NCI-H82 (cell line): ENCODE measurements around the gene SP110.

Experiments
- DNase-seq: peaks from one replicate; lab custom pipeline; 2025; lab: John Stamatoyannopoulos, UW

SP110 gene

DNA sequence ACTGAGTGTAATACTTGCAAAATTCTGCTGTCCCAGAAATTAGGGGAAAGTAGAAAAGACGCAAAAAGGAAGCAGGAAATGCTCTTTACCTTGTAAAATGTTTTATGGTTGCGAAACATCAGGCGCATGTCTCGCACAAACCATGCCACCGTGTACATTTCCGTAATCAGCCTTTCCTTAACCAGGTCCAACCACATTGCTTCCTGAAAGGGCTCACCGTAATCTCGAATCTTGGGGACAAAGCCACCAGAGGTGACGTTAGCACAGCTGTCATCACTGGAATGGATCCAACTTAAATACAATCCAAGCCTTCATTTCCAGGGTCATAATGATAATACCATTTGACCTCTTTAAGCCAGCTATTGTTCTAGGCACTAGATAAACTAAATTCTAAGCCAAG, 49.3 kb downstream of the SP110 start:
- DNase-seq, result no peak

DNA sequence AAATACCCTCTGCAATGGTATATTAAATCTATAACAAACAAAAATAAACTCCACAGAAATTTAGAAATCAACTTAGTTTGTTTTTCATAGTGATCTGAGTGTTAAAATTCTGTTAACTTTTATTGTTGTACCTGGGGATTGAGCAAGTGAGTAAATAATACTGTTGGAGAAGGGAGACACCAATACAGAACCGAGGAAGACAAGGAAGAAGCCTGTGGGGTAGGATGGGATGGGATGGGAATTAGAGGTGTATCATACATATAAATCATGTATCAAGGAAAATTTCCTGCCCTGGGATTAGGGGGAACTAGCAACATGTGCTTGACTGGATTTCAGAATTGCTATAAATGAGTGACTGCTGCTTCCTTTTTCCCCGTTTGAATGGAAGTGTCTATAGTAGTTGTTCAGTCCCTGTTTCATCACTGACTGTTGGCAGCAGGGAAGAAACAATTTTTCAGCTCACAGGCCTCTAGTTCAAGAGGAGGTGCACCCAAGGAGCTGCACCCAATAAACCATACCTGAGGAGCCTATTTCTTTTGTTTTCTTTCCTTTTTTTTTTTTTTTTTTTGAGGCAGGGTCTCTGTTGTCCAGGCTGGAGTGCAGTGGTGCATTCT, 53.1 kb downstream of the SP110 start:
- no peak for DNase-seq

DNA sequence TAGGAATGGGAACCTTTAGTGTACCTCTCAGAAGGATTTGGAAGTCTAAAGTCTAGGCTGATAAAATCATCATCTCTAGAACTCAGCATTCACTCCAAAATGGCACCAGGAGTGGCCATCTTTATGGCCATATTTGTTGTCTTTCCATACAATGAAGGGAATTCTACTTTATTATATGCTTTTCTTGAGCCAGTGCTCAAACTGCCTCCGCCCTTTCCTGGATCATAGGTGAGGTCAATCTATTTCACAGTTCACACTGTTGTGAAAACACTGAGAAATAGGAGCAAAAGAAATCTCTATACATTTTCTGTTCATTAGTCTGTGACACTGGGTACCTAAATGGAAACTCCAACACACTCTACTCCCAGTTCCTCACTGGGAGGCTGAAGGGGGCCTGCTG, 55.6 kb downstream of the SP110 start:
- no peak for DNase-seq

DNA sequence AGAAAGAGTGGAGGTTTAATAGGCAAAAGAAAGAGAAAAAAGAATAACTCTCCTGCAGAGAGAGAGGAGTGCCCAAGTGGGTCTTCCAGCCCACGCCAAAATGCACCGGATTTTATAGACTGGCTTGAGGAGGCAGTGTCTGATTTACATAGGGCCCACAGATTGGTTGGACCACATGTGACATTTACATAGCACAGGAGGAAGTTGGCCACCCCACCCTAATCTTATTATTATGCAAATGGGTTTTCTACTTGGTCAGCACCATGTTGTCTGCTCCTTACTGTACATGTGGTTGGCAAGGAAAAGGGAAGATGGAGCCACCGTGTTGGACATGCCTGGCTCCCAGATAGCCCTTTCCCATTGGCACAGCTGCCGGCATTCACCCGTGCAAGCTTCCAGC, 56.8 kb downstream of the SP110 start:
- peak; percentile 78 for DNase-seq

DNA sequence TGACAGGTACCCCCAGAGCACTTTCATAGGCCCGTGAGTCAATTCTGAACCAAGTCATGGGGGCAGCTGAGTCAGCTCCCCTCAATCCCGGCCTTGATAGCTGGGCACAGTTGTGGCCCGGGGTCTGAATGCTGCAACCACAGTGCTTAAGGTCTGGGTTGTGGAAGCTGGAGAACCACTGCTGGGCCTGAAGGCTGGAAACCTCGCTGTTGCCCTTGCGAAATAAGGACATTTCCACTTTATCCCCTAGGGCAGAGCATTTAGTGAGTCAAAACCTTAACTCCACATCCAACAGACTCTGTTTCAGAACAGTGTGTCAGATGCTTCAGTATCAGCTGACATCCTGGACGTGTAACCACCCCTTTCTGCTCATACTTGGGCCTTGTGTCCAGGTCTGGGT, 58.6 kb downstream of the SP110 start:
- no peak for DNase-seq

DNA sequence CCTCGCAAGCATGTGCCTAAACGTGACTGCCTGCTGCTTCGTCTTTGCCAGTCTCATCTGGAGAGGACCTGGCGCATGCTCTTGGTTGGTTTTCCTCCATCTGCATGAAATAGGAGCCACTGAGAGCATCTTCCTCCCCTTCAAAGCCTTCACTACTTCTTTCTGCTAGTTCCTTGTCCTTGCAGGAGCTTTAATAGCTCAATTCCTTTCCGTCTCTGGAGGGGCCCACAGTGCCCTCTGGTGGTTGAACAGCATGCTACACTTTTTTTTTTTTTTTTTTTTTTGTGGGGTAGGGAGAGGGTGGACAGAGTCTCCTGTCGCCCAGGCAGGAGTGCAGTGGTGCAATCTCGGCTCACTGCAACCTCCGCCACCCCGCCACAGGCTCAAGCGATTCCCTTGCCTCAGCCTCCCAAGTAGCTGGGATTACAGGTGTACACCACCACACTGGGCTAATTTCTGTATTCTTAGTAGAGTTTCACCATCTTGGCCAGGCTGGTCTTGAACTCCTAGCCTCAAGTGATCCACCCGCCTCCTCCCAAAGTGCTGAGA, 59.6 kb downstream of the SP110 start:
- peak; percentile 71 for DNase-seq

DNA sequence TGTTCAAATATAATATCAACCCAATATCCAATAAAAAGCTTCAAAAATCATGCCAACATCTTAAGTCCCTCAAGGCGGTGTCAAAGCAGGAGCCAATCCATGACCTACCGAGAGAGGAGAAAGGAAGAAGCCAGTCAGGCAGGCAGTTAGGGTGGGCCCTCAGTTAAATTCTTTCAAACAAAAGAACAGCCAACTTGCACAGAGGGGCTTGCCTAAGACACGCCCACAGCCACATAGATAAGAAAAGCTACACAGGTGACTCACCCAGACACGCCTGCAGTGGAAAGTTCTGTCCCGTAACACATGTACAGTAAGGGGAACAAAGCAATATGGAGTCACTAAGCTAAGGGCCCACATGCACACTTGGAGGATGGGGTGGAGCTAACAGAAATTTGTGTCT, 61.3 kb downstream of the SP110 start:
- no peak for DNase-seq

DNA sequence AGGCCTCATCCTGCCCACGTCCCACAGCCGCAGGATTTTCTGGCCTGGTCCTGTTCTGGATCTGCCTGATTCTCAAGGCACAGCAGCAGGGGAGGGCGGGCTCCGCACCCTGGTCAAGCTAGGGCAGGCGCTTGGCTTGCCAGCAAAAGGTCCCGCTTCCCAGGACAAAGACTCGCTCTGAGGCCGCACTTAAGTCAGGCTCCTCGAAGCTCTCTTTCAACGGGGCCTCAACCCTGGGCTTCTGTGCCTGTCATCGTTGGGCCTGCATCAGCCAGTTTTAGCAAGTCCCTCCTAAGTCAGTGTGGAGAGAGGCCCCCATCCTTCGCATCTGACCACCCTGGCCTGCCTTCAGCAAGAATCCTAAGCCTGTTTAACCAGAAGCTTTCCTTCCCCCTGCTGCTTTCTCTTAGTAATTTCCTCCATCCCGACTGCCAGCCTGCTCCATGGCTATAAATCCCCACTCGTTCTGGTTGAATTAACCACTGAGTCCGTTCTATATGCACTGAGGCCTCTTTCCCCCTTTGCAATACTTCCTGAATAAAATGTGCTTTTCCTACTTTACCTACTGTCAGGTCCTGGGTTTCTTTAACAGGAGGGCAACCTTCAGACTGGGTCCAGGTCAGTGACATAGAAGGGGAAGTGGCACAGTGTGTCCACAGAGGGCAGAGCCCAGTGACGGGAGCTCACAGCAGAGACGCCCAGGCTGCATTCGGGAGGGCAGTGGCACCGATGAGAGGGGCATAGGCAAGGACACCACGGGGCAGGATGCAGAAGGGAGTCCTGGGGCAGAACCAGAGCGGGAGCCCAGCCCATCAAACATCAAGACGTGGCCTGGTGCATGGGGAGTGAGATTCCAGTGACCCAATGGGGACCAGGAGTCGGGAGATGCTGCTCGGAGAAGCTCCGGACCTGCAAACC, 62.7 kb downstream of the SP110 start:
- no peak for DNase-seq

DNA sequence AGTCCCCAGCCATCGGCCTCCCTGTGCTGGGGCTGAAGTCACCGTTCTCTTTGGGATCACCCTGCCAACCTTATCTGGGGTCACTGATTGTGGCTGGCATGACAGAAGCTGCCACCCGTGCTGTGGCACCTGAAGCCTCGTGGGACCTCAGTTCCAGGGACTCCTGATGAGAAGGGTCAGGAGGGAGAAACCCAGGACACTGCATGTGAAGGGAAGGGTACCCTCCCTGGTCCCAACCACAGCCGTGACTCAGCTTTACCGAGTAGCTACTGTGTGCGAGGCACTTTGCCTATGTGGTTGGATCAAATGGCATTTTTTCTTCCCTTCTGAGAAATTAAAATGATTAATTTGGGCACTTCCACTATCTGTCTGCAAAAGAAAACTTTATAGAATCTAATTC, 64.4 kb downstream of the SP110 start:
- no peak for DNase-seq

DNA sequence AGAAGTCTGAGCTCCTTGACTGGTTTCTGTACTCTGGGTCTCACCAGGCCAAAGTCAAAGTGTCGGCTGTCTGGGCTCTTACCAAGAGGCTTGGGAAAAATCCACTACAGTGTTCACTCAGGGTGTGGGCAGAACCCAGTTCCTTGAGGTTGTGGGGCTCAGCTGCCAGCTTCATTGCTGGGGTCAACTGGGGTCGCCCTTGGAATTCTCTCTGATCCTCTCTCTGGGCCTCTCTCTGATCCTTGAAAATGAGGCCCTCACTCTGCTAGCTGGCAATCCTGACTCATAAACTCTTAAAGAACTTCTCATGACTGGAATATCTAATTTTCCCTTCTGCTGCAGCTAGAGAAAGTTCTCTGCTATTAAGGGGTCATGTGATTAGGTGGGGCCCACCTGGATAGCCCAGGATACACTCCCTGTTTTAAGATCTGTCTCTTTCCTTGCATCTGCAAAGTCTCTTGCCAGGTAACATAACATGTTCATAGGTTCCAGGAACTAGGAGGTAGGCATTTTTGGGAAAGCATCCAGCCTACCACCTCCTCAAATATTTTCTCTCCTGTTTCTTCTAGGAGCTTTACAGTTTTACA, 66.3 kb downstream of the SP110 start:
- peak; percentile 11 for DNase-seq

DNA sequence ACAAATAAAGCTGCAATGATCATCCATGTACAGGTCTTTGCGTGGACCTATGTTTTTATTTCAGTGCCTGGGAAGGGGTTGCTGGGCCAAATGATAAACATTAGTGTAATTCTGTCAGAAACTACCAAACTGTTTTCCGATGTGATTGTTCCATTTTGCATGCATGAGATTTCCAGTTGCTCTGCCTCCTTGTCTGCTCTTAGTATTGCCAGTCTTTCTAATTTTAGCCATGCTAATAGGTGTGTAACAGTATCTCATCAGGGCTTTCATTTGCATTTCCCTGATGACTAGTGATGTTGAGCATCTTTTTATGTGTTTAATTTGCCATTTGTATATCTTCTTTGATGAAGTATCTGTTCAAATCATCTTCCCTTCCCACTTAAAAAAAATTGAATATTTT, 67.5 kb downstream of the SP110 start:
- no peak for DNase-seq

DNA sequence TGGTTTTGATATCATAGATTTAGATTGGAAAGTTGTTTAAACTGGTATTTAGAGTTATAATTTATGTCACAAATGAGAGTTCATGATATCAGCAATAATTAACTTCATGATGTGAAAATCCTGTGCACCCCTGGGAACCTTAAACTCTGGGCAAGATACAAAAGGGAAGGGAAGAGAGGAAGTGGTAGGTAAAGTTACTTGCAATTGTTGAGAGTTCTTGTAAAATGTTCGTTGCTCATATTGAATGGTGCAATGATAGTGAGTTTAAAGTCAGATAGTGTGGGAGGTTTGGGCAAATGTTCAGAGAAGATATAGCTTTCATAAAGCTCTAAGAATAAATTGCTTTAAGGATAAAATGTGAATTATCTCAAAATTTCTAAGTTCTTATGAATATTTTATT, 75.4 kb downstream of the SP110 start:
- no peak for DNase-seq

DNA sequence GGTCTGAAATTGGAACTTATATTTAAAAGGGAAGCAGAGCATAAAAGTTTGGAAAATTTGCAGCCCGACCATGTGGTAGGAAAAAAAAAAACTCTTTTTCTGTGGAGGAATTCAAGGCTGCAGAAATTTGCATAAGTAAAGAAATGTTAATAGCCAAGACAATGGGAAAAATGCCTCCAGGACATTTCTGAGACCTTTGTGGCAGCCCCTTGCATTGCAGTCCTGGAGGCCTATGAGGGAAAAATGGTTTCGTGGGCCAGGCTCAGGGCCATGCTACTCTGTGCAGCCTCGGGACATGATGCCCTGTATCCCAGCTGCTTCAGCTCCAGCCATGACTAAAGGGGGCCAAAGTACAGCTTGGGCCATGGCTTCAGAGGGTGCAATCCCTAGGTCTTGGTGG, 79.1 kb downstream of the SP110 start:
- no peak for DNase-seq

DNA sequence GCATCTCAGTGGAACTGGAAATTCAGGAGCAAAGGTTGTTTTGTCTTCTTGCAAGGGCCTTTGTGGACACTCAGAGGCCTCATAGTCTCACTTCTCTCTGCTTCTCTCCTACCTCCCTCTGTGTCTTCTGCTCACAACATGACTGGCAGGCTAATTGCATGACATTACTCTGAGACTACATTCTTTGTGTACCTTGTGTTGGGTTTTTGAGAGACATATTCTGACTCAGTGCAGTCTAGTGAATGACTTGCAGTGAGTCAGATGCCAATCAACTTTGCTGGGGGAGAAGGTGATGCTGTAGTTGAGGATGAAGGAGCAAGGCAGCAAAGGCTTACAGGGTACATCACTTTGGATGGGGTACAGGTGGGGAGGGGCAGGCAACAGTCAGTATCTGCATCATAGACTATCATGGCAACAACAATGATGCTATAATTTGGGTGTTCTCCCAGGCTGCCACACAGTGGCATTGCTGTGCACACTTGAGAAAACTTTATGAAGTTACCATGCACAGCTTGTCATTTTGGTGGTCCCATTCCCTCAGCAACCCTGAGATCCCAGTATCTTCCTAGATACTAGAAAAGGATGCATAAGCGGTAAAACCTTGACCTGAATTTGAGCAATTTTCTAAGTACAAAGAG, 81.8 kb downstream of the SP110 start:
- no peak for DNase-seq

DNA sequence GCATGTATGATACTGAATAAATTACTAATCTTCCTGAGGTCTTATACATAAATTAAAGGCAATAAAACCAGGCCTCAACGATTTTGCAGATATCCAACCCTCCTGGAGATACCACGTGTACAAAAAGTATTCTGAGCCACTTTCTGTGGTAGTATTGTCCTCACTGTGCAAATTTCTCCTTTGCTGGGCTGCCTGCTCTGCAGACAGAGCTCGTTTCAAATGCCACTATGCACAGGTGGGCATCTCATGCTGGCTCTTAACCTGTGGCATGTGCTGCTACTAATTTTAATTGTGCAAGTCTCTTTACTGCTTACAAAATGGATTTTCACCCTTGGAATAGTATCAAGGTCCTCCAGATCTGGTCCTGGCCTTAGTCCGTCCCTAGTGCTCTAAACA, 84.7 kb downstream of the SP110 start:
- no peak for DNase-seq

DNA sequence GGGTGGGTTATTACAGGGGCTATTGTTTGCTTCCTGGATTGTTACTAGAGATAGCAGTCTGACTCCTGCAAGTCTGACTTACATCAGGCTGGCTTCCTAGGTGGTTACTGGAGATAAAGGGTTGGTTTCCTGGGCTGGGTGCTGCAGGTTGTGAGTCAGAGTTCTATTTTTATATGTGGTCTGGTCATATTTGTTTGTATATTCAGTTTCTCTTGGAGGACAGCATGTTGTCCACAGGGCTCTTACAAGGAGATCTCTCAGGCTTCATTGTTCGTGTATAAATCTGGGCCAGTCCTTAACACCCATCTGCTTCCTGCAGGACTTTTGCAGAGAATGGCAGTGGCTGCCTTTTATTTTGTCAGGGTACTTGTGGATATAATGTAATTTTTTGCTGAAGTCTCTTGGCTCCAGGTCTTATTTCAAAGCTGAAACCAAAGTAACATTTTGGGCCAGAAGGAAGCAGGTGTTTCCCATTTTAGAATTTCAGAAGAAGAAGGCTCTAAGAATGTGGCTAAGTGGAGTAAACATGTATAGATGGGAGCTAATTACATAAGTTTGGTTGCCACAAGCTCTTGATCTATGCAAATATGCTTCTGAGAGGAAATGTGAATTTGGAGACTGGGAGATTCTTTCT, 85.2 kb downstream of the SP110 start:
- no peak for DNase-seq

DNA sequence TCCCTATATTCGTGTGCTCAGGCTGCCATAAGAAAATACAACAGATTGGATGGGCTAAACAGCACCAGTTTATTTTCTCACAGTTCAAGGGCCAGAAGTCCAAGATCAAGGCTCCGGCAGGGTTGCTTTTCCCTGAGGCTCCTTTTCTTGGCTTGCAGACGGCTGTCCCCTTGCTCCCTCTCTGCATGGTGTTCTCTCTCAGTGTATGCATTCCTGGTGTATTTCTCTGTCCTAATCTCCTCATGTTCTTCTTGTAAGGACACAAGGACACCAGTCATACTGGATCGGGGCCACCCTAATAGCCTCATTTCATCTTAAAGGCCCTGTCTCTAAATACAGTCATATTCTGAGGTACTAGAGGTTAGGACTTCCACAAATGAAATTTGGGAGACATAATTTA, 88.4 kb downstream of the SP110 start:
- DNase-seq, result no peak

DNA sequence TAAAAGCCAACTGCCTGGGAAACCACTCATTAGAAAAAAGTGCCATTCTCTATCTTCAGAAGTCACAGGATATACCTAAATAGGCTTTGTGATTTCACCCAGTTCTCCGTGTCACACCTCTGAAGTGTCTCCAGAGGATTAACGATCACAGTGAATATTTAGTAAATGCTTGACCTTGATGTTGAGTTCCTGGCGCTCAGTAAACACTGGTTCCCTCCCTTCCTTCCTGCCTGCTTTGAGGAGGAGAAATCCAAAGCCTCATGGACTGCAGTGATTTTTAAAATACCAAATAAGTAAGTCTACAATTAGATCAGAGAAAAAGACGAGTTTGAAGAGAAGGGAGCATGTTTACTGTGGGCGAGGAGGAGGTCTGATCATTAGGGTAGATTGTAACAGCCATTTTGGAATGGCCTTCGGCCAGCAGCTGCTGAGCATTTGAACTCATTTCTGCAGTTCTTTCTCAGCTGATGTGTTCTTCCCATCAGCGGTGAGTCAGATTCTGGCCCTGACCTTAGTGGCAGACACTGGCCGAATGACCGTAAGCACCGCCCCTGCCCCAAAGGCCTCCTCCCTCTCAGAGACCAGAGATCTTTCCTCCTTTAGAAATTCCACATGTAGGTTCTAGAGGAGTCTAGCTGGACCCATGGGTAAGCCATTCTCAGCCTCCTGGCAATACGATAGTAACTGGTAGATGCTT, 89.0 kb downstream of the SP110 start:
- DNase-seq, result peak; percentile 6

DNA sequence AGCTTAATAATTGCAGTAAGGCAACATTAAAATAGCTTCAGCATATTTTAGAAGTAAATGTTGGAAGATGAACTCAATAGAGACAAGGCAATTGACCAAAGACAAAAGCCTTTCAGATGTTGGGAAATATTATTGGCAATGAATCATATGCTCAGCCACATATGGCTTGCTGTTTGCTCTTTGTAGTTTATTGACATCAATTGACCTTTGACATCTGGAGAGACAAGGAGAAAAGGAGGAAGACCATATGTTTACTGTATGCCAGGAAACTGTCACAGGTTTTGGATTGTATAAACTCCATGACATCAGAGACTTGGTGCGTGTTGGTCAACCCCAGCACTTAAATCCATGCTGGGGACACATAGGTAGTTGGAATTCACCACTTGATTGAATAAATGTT, 90.4 kb downstream of the SP110 start:
- DNase-seq, result no peak

DNA sequence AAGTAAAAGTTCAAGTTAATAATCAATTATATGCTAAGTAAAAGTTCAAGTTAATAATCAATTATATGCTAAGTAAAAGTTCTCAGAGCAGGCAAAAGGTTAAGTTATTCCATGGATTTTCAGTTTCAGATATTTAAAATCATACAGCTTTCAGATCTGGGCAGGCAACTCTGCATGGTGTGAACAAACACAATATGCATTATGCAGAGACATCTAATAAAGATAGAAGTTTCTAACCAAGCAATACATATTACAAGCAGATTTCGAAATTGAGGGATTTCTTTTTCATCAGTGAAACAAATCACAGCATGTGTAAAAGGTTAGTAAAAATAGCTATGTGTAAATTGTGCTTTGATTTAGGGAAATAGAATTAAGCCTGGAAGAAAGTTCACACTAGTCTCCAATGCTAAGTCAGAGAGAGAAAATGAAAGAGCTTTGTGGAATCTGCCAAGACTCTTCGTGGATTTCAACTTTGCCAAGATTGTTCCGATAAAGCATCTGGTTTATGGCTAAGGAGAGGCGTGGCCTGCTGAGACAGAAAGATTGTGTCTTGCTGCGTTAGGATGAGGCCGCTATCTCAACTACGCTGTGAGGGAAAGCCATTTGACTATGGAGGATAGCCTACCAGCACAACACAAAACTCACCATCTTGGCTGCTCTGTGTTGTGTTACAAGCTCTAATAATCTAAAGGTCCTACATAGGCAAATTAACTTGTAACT, 91.0 kb downstream of the SP110 start:
- DNase-seq, result no peak

DNA sequence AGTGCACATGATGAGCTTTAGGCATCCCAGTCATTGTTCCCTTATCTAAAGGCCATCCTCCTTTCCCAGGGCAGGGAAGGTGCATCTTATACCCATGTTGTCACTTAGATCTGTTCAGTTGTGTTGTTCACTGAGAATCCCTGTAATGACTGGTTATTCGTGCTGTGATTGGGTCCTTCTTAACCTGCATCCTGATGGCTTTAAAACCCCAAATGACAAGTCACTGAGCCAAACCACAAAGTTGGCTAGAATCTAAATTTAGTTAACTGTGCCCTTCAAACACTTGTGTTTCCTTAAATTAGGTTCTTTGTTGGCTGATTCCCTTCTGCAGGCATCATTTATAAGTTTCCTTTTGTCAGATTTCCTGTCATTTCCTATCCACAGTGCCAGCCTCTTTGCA, 92.6 kb downstream of the SP110 start:
- DNase-seq, result no peak
